A549 (cell line): ENCODE results near the gene DTNB. TPM values are rescaled to one million over a fixed set of nuclear protein-coding genes. Genes with fewer than 3 reads are reported as not detected.
A peak's percentile ranks its signal among the peaks of the same experiment; 100 is the strongest.
"Not testable (repeated sequence)": the region's sequence is repeated elsewhere in the genome, so short reads cannot be mapped to it uniquely, and the experiment has no call there.

ENCODE experiments used
- ATAC-seq, 2 experiments: fragments of 200-7000 bp in 1 of 2; fragments of >200 bp in 1 of 2; cut with Nextera tagmentation in 1 of 2; cut with Tn5 transposase in 1 of 2; 3 replicates each; pipeline versions ENCODE4 v1.8.0 to v1.9.1; 2018 to 2020; ENCODE audit warnings: mild to moderate bottlenecking in 1 of 2, moderate library complexity in 1 of 2
- CTCF ChIA-PET: fragments of 300-600 bp; sonication (Branson Sonifier 250); formaldehyde crosslinking; extraction: SDS; loops from one replicate; lab custom pipeline; 2021; ENCODE audit warnings: antibody characterized with exemption, inconsistent platforms; lab: Yijun Ruan, JAX
- POLR2A ChIA-PET: fragments of 350-600 bp; formaldehyde crosslinking; extraction: SDS; loops from one replicate; lab custom pipeline; 2021; ENCODE audit warnings: antibody characterized with exemption, inconsistent platforms; lab: Yijun Ruan, JAX
- DNase-seq, 2 experiments: peaks; one replicate each; pipeline versions ENCODE4 v3.0.0 to v3.0.0-alpha.2; 2011 to 2016; ENCODE audit warnings: low read depth in 1 of 2, low spot score in 1 of 2
- FAIRE-seq: peaks from 2 replicates; lab custom pipeline; 2011; peaks lifted over from hg19 to GRCh38; lab: Jason Lieb, UNC
- H3K27ac ChIP-seq, 2 experiments: fragments of >200 bp; sonication (Bioruptor Twin); formaldehyde crosslinking; 3 replicates each; pipeline ENCODE4 v1.5.1; 2016 to 2017
- H3K4me1 ChIP-seq: fragments of >200 bp; sonication (Bioruptor Twin); formaldehyde crosslinking; 3 replicates; pipeline ENCODE4 v1.6.1; 2016
- H3K4me2 ChIP-seq: fragments of >200 bp; sonication (Bioruptor Twin); formaldehyde crosslinking; 3 replicates; pipeline ENCODE4 v1.6.1; 2016
- H3K4me3 ChIP-seq: fragments of >200 bp; sonication (Bioruptor Twin); formaldehyde crosslinking; 3 replicates; pipeline ENCODE4 v1.5.1; 2016
- H3K9me3 ChIP-seq: fragments of >200 bp; sonication (Bioruptor Twin); formaldehyde crosslinking; 3 replicates; pipeline ENCODE4 v1.6.1; 2016
- CTCF ChIP-seq: fragments of >200 bp; sonication (Bioruptor Twin); formaldehyde crosslinking; IDR thresholded peaks from 3 replicates; pipeline ENCODE4 v1.5.1; 2016
- FOSB ChIP-seq: fragments of 250-450 bp; sonication (Bioruptor Pico); IDR thresholded peaks from 2 replicates; pipeline ENCODE4 v1.5.0; 2020; ENCODE audit warnings: mild to moderate bottlenecking, moderate library complexity
- GATA3 ChIP-seq: IDR thresholded peaks from 2 replicates; pipeline ENCODE4 v1.6.1; 2012; ENCODE audit warnings: borderline replicate concordance
- HDAC2 ChIP-seq: fragments of 200-600 bp; sonication (generic); IDR thresholded peaks from 2 replicates; pipeline ENCODE4 v1.6.1; 2016
- HOXA7 ChIP-seq: fragments of 250-450 bp; sonication (Bioruptor Pico); IDR thresholded peaks from 2 replicates; pipeline ENCODE4 v1.5.0; 2020; ENCODE audit warnings: mild to moderate bottlenecking, moderate library complexity
- JUNB ChIP-seq: fragments of >200 bp; sonication (Bioruptor Twin); formaldehyde crosslinking; IDR thresholded peaks from 2 replicates; pipeline ENCODE4 v1.6.1; 2016
- MAFK ChIP-seq: fragments of 450-650 bp; IDR thresholded peaks from 2 replicates; pipeline ENCODE4 v1.6.1; 2014; ENCODE audit not compliant: partially characterized antibody
- MAZ ChIP-seq: fragments of 150-350 bp; IDR thresholded peaks from 2 replicates; pipeline ENCODE4 v1.6.1; 2014; ENCODE audit warnings: antibody characterized with exemption, low read depth, low read length, borderline replicate concordance
- RAD21 ChIP-seq, 2 experiments: fragments of >200 bp in 1 of 2; sonication (Bioruptor Twin) in 1 of 2; formaldehyde crosslinking in 1 of 2; IDR thresholded peaks in 1 of 2; conservative IDR thresholded peaks in 1 of 2; 2 replicates in 1 of 2; 3 replicates in 1 of 2; pipeline ENCODE4 v1.6.1; 2012 to 2018; ENCODE audit warnings: inconsistent platforms in 1 of 2
- SMC3 ChIP-seq: fragments of >200 bp; sonication (Bioruptor Twin); formaldehyde crosslinking; IDR thresholded peaks from 3 replicates; pipeline ENCODE4 v1.6.1; 2018; ENCODE audit warnings: inconsistent platforms
- ZC3H11A ChIP-seq: fragments of 450-650 bp; IDR thresholded peaks from 2 replicates; pipeline ENCODE4 v1.6.1; 2014; ENCODE audit warnings: antibody characterized with exemption, mild to moderate bottlenecking
- ZFP36 ChIP-seq: fragments of 450-650 bp; IDR thresholded peaks from 2 replicates; pipeline ENCODE4 v1.6.1; 2014; ENCODE audit warnings: borderline replicate concordance; ENCODE audit not compliant: partially characterized antibody
- WGBS: methylation state at CpG from one replicate; pipeline ENCODE4 v1.1.6; 2017; ENCODE audit errors: missing lambda C conversion rate; 5-methylcytosine and 5-hydroxymethylcytosine counted together
- polyA plus RNA-seq, 4 experiments: library from polyadenylated mRNA; depleted of rRNA in 3 of 4; stranded (reverse); fragments of >200 nt; fragmentation: RNase III in 1 of 4; extraction: RNeasy Plus Mini Kit Qiagen cat#74134 plus additional on column Dnase treatment in 1 of 4; gene quantifications; 2 replicates in 3 of 4; 3 replicates in 1 of 4; pipeline ENCODE4 v1.2.3, GENCODE V29; 2011 to 2017
- TF ChIP-seq, protein P1 (sequence below): IDR thresholded peaks from 2 replicates; pipeline ENCODE4 v1.6.1; 2012; ENCODE audit warnings: low read depth, borderline replicate concordance
- TF ChIP-seq, protein P2 (sequence below): fragments of 450-650 bp; IDR thresholded peaks from 2 replicates; pipeline ENCODE4 v1.6.1; 2014; ENCODE audit warnings: antibody characterized with exemption

The DTNB gene
- polyA plus RNA-seq, 2 of the 4 experiments (the other 2 are of a cell fraction) = 11.2 to 32.6 TPM

GRCh38 chr2:25608718-25609117 lies 64.7 kb downstream of the DTNB start:
- Histone ChIP-seq H3K4me2 (peak overlapping the region; percentile 20; the same call in 2 of the 3 replicates), H3K9me3 (no peaks in the 10 kb centered on the region), H3K4me3 (no peak overlapping the region), H3K4me1 (peaks cover 8% of the 10 kb centered on the region), H3K27ac (peak overlapping the region; percentile 8 to 19; a peak in 2 of 6 replicates)
- ATAC-seq (peak in 1 of 2 experiments; percentile 63; a peak in 3 of 6 replicates), DNase-seq (no peak), FAIRE-seq (no peak)
- POLR2A ChIA-PET = no interaction called here
- CTCF ChIA-PET = interaction anchor here (0.6 to 13.0 kb wide), 16 partner anchors 10 to 105 kb away, joined by 3 to 414 read pairs (median 19); partner anchors contain the start of gene DTNB
- TF ChIP-seq, protein P1, sequence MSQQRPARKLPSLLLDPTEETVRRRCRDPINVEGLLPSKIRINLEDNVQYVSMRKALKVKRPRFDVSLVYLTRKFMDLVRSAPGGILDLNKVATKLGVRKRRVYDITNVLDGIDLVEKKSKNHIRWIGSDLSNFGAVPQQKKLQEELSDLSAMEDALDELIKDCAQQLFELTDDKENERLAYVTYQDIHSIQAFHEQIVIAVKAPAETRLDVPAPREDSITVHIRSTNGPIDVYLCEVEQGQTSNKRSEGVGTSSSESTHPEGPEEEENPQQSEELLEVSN = no peak
- TF ChIP-seq ZC3H11A (no peak), MAZ (no peak), HOXA7 (CRISPR knock-in tag) (no peak), ZFP36 (no peak), GATA3 (no peak)
- TF ChIP-seq, protein P2, sequence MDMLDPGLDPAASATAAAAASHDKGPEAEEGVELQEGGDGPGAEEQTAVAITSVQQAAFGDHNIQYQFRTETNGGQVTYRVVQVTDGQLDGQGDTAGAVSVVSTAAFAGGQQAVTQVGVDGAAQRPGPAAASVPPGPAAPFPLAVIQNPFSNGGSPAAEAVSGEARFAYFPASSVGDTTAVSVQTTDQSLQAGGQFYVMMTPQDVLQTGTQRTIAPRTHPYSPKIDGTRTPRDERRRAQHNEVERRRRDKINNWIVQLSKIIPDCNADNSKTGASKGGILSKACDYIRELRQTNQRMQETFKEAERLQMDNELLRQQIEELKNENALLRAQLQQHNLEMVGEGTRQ = no peak

- H3K4me1 ChIP-seq = peaks cover 12% of the 10 kb centered on the region
- ChIA-PET CTCF (interaction anchor here (0.7 to 13.0 kb wide), 53 partner anchors 8 to 352 kb away, joined by 3 to 414 read pairs (median 4); partner anchors contain the start of genes ASXL2 and DTNB), POLR2A (interaction anchor here (1.0 kb wide), 2 partner anchors 12 to 58 kb away, joined by 3 to 5 read pairs; no protein-coding TSS in a partner anchor)
- TF ChIP-seq MAFK (peak; percentile 27), SMC3 (peak; percentile 96), JUNB (no peak), RAD21 (conservative IDR thresholded peaks at IDR 0.05 in 1 of 2, IDR thresholded peaks at IDR 0.05 in 1 of 2) (peak; percentile 97 to 98), CTCF (peak; percentile 98)
- H3K9me3 ChIP-seq = no peaks in the 10 kb centered on the region
- no peak overlapping the region for H3K4me2 ChIP-seq
- ATAC-seq = peak; percentile 68 to 78; a peak in 5 of 6 replicates
- H3K27ac ChIP-seq = no peak overlapping the region
- DNase-seq = peak; percentile 27 to 60
- H3K4me3 ChIP-seq = no peak overlapping the region
- FAIRE-seq = peak; percentile 89
- WGBS = 2% methylated on average over 1 of the region's 1 CpG
These were observed 66.5 kb downstream of the DTNB start for GRCh38 chr2:25606892-25607291.

GRCh38 chr2:25602333-25602723 lies 71.0 kb downstream of the DTNB start:
- ChIA-PET POLR2A (no interaction called here), CTCF (interaction anchor here (5.7 kb wide), 1 partner anchor 63 kb away, joined by 41 read pairs; no protein-coding TSS in a partner anchor)
- no peak for TF ChIP-seq FOSB (CRISPR knock-in tag)
- TF ChIP-seq, protein P1 = no peak
- TF ChIP-seq HDAC2 = no peak
- Histone ChIP-seq H3K9me3 (no peaks in the 10 kb centered on the region), H3K27ac (no peak overlapping the region), H3K4me3 (no peak overlapping the region), H3K4me1 (0 out of 3 replicates have a peak, but pooled peaks cover 4% of the 10 kb centered on the region), H3K4me2 (no peak overlapping the region)
- ATAC-seq = no peak
- no peak for FAIRE-seq
- DNase-seq = no peak

DNA sequence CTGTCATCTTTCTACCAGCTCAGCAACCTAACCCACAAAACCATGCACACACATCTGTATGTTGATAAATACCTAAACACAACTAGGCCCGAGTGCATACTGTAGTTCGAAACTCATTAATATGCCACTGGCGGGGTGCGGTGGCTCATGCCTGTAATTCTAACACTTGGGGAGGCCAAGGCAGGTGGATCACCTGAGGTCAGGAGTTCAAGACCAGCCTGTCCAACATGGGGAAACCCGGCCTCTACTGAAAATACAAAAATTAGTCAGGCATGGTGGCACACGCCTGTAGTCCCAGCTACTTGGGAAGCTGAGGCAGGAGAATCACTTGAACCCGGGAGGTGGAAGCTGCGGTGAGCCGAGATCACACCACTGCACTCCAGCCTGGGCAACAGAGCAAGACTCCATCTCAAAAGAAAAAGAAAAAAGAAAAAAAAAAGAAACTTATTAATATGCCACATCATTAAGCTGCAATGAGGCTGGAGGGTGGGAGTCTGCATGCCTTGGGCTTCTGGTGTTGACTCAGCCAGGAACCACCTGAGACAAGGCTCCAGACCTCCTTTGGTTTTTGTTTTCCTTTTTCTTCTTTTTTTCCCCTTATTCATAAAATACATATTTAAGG lies 71.6 kb downstream of the DTNB start:
- WGBS = 94% methylated on average over 9 of the region's 9 CpGs
- ATAC-seq, POLR2A ChIA-PET: not testable (repeated sequence)

More for the DNA sequence above, 71.6 kb downstream of the DTNB start:
- not testable (repeated sequence) for H3K4me1 ChIP-seq, H3K4me2 ChIP-seq, DNase-seq, FAIRE-seq, H3K27ac ChIP-seq, H3K9me3 ChIP-seq, H3K4me3 ChIP-seq
- CTCF ChIA-PET = interaction anchor here (5.7 kb wide), 1 partner anchor 64 kb away, joined by 41 read pairs; no protein-coding TSS in a partner anchor
